Muscle layer of duodenum (tissue), 2 donors: ENCODE measurements around the gene EFHD2.
A peak's percentile ranks its signal among the peaks of the same experiment; 100 is the strongest.
"Not testable (repeated sequence)": the region's sequence is repeated elsewhere in the genome, so short reads cannot be mapped to it uniquely, and the experiment has no call there.

Experiments
- H3K27ac ChIP-seq: one replicate; pipeline ENCODE4 v1.7.0; 2013; ENCODE audit warnings: mild to moderate bottlenecking, low read length
- H3K27me3 ChIP-seq: one replicate; pipeline ENCODE4 v1.7.0; 2013; ENCODE audit warnings: low read depth, mild to moderate bottlenecking, control low read depth, low read length
- H3K36me3 ChIP-seq, 2 donors: one replicate each; pipeline ENCODE4 v1.7.0; 2013; ENCODE audit warnings: low read length in 2 of 2, control low read depth in 1 of 2, mild to moderate bottlenecking in 1 of 2; ENCODE audit not compliant: insufficient read depth in 2 of 2, control insufficient read depth in 1 of 2
- H3K4me1 ChIP-seq, 2 donors: one replicate each; pipeline ENCODE4 v1.7.0; 2013; ENCODE audit warnings: low read length in 2 of 2, mild to moderate bottlenecking in 2 of 2, control low read depth in 1 of 2, moderate library complexity in 1 of 2; ENCODE audit not compliant: insufficient read depth in 2 of 2, control insufficient read depth in 1 of 2
- H3K4me3 ChIP-seq, 2 donors: one replicate each; pipeline ENCODE4 v1.7.0; 2013; ENCODE audit warnings: low read length in 2 of 2, low read depth in 1 of 2, mild to moderate bottlenecking in 1 of 2
- H3K9me3 ChIP-seq, 2 donors: one replicate each; pipeline ENCODE4 v1.7.0; 2013; ENCODE audit warnings: low read length in 2 of 2, control low read depth in 1 of 2, mild to moderate bottlenecking in 1 of 2; ENCODE audit not compliant: control insufficient read depth in 1 of 2
- donor health status: healthy.

The EFHD2 gene

GRCh38 chr1:15379151-15379550 is 30.5 kb upstream of the EFHD2 start:
- not testable (repeated sequence) for H3K27ac ChIP-seq, H3K27me3 ChIP-seq, H3K4me3 ChIP-seq, H3K9me3 ChIP-seq, H3K36me3 ChIP-seq, H3K4me1 ChIP-seq

GRCh38 chr1:15380601-15381508 is 28.8 kb upstream of the EFHD2 start:
- peaks cover 0 to 9% of the 10 kb centered on the region in 2 donors for H3K4me1 ChIP-seq
- H3K36me3 ChIP-seq: no peaks in the 10 kb centered on the region
- no peak overlapping the region for H3K4me3 ChIP-seq
- no peaks in the 10 kb centered on the region for H3K27me3 ChIP-seq
- no peaks in the 10 kb centered on the region for H3K9me3 ChIP-seq
- no peak overlapping the region for H3K27ac ChIP-seq

GRCh38 chr1:15381805-15382204 is 27.9 kb upstream of the EFHD2 start:
- Histone ChIP-seq H3K27ac (no peak overlapping the region), H3K4me1 (peaks cover 0 to 12% of the 10 kb centered on the region in 2 donors), H3K4me3 (no peak overlapping the region)

GRCh38 chr1:15382601-15383518 is 26.8 kb upstream of the EFHD2 start:
- Histone ChIP-seq H3K27ac (no peak overlapping the region), H3K36me3 (no peaks in the 10 kb centered on the region), H3K27me3 (no peaks in the 10 kb centered on the region), H3K4me1 (peaks cover 0 to 12% of the 10 kb centered on the region in 2 donors), H3K4me3 (no peak overlapping the region), H3K9me3 (no peaks in the 10 kb centered on the region)

More at GRCh38 chr1:15381805-15382204, 27.9 kb upstream of the EFHD2 start:
- no peaks in the 10 kb centered on the region for H3K9me3 ChIP-seq
- H3K27me3 ChIP-seq: no peaks in the 10 kb centered on the region
- no peaks in the 10 kb centered on the region for H3K36me3 ChIP-seq

GRCh38 chr1:15383810-15384209 is 25.9 kb upstream of the EFHD2 start:
- Histone ChIP-seq H3K27ac (no peak overlapping the region), H3K9me3 (no peaks in the 10 kb centered on the region), H3K4me3 (no peak overlapping the region), H3K4me1 (peaks cover 0 to 12% of the 10 kb centered on the region in 2 donors), H3K36me3 (no peaks in the 10 kb centered on the region), H3K27me3 (no peaks in the 10 kb centered on the region)

GRCh38 chr1:15384301-15384901 is 25.3 kb upstream of the EFHD2 start:
- no peak overlapping the region for H3K4me3 ChIP-seq
- H3K9me3 ChIP-seq: no peaks in the 10 kb centered on the region
- H3K27ac ChIP-seq: no peak overlapping the region
- H3K4me1 ChIP-seq: peaks cover 0 to 12% of the 10 kb centered on the region in 2 donors
- H3K36me3 ChIP-seq: no peaks in the 10 kb centered on the region
- no peaks in the 10 kb centered on the region for H3K27me3 ChIP-seq

- Histone ChIP-seq H3K27me3 (no peaks in the 10 kb centered on the region), H3K4me3 (no peak overlapping the region)
Observed at GRCh38 chr1:15385420-15385819, 24.3 kb upstream of the EFHD2 start.

GRCh38 chr1:15386164-15386749 is 23.4 kb upstream of the EFHD2 start:
- H3K9me3 ChIP-seq: no peaks in the 10 kb centered on the region
- H3K36me3 ChIP-seq: no peaks in the 10 kb centered on the region
- peaks cover 0 to 12% of the 10 kb centered on the region in 2 donors for H3K4me1 ChIP-seq
- H3K27ac ChIP-seq: no peak overlapping the region
- peak overlapping the region; percentile 15 to 46 for H3K4me3 ChIP-seq
- no peaks in the 10 kb centered on the region for H3K27me3 ChIP-seq

More at GRCh38 chr1:15385420-15385819, 24.3 kb upstream of the EFHD2 start:
- Histone ChIP-seq H3K27ac (no peak overlapping the region), H3K36me3 (no peaks in the 10 kb centered on the region), H3K9me3 (no peaks in the 10 kb centered on the region), H3K4me1 (peaks cover 0 to 12% of the 10 kb centered on the region in 2 donors)

- no peak overlapping the region for H3K27ac ChIP-seq
- no peaks in the 10 kb centered on the region for H3K36me3 ChIP-seq
- no peak overlapping the region for H3K4me3 ChIP-seq
- H3K9me3 ChIP-seq: no peaks in the 10 kb centered on the region
- H3K4me1 ChIP-seq: peaks cover 0 to 12% of the 10 kb centered on the region in 2 donors
- no peaks in the 10 kb centered on the region for H3K27me3 ChIP-seq
Observed at GRCh38 chr1:15388201-15388880, 21.3 kb upstream of the EFHD2 start.

- not testable (repeated sequence) for H3K4me1 ChIP-seq, H3K27me3 ChIP-seq, H3K9me3 ChIP-seq, H3K36me3 ChIP-seq, H3K4me3 ChIP-seq, H3K27ac ChIP-seq
Observed at GRCh38 chr1:15389828-15390227, 19.9 kb upstream of the EFHD2 start.
